Neuron (in vitro differentiated cells): ENCODE data around the gene CP.

Experiments used
- H2AFZ ChIP-seq: one replicate; pipeline ENCODE4 v1.6.1; 2013; ENCODE audit warnings: low read depth, mild to moderate bottlenecking, inconsistent platforms, low read length, moderate library complexity
- H3K27me3 ChIP-seq: one replicate; pipeline ENCODE4 v1.6.1; 2013; ENCODE audit warnings: low read length; ENCODE audit not compliant: insufficient read depth
- H3K36me3 ChIP-seq: one replicate; pipeline ENCODE4 v1.6.1; 2013; ENCODE audit warnings: low read length; ENCODE audit not compliant: insufficient read depth
- H3K4me1 ChIP-seq: one replicate; pipeline ENCODE4 v1.6.1; 2013; ENCODE audit warnings: low read length; ENCODE audit not compliant: insufficient read depth
- H3K4me3 ChIP-seq: 2 replicates; pipeline ENCODE4 v1.5.1; 2013; ENCODE audit warnings: mild to moderate bottlenecking, low read length, moderate library complexity
- H3K9me3 ChIP-seq: one replicate; pipeline ENCODE4 v1.6.1; 2013; ENCODE audit warnings: low read length

CP gene

GRCh38 chr3:149195221-149195620 lies 26.4 kb downstream of the CP start:
- H3K9me3 ChIP-seq, result peaks cover 2% of the 10 kb centered on the region
- H3K36me3 ChIP-seq, result no peaks in the 10 kb centered on the region
- H3K27me3 ChIP-seq, result no peaks in the 10 kb centered on the region
- H2AFZ ChIP-seq, result no peak overlapping the region
- peaks cover 9% of the 10 kb centered on the region for H3K4me1 ChIP-seq
- no peak overlapping the region for H3K4me3 ChIP-seq

DNA sequence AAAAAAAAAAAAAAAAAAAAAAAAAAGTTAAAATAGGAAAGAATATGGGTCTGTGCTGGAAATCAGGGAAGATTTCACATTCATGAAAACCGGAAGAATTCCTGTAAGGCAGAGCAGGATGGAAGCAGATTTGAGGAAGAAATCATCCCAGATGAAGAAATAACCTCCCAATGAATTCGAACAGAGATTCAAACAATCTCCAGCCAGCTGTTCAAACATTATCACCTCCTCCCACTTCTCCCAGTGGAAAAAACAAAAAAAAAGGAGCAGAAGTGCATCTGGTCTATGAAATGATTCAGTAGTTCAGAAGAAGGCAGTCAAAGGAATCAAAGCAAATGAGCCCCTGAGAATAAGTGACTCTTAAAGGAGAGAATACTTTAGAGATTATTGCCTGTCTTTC lies 33.1 kb downstream of the CP start:
- Histone ChIP-seq H3K4me3 (no peak overlapping the region), H2AFZ (no peak overlapping the region), H3K4me1 (peaks cover 37% of the 10 kb centered on the region), H3K27me3 (no peaks in the 10 kb centered on the region), H3K36me3 (no peaks in the 10 kb centered on the region), H3K9me3 (no peaks in the 10 kb centered on the region)

GRCh38 chr3:149186721-149187120 lies 34.9 kb downstream of the CP start:
- H3K4me1 ChIP-seq, result peaks cover 37% of the 10 kb centered on the region
- H3K36me3 ChIP-seq, result no peaks in the 10 kb centered on the region
- H3K27me3 ChIP-seq, result no peaks in the 10 kb centered on the region
- no peaks in the 10 kb centered on the region for H3K9me3 ChIP-seq
- H3K4me3 ChIP-seq, result peak overlapping the region; percentile 37
- H2AFZ ChIP-seq, result no peak overlapping the region

- Histone ChIP-seq H3K36me3 (no peaks in the 10 kb centered on the region), H3K9me3 (no peaks in the 10 kb centered on the region), H3K27me3 (no peaks in the 10 kb centered on the region), H3K4me1 (peaks cover 37% of the 10 kb centered on the region), H3K4me3 (peak overlapping the region; percentile 37), H2AFZ (no peak overlapping the region)
Observed at GRCh38 chr3:149186219-149186618, 35.4 kb downstream of the CP start.

DNA sequence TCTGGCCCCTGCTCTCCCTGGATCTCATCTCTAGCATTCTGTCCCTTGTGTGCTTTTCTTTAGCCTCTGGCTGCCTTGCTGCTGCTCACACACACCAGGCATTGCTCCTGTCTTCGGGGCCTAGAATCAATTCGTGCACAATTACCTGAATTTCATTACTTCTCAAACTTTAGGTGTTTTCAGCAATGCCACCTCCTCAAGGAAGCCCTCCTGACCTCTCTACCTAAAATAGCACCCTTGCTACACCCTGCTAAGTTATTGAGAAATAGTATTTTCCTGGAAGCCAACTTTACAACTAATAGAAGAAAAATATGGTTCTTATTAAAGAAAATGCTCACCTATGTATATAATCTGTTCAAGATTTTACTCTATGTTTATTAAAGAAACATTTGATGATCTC lies 40.4 kb downstream of the CP start:
- H3K9me3 ChIP-seq, result peaks cover 8% of the 10 kb centered on the region
- no peak overlapping the region for H3K4me3 ChIP-seq
- H3K4me1 ChIP-seq, result peaks cover 14% of the 10 kb centered on the region
- H3K27me3 ChIP-seq, result no peaks in the 10 kb centered on the region
- no peak overlapping the region for H2AFZ ChIP-seq
- peaks cover 12% of the 10 kb centered on the region for H3K36me3 ChIP-seq

DNA sequence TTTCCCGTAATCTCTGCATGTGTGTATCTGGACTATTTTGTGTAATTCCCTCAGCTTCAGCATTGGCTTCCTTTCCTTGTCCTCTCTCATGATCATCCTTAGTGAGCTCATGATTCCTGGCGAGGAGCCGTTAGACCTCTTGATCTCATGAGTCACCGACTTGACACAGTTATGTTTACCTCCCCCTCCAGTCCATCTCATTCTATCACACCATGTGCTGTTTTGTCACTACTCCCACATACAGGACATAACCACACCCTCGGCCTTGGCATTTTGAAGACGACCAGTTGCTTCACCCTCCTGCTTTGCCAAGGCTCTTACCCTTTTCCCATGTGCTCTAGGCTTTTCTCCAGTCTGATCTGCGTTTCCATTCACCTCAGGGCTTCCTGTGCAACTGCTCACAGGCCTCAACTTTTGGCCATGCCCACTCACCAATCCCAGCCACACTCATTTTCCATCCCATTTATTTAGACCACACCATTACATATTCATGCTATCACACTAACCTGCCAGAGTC lies 41.5 kb downstream of the CP start:
- Histone ChIP-seq H2AFZ (no peak overlapping the region), H3K4me3 (no peak overlapping the region), H3K36me3 (peaks cover 12% of the 10 kb centered on the region)

DNA sequence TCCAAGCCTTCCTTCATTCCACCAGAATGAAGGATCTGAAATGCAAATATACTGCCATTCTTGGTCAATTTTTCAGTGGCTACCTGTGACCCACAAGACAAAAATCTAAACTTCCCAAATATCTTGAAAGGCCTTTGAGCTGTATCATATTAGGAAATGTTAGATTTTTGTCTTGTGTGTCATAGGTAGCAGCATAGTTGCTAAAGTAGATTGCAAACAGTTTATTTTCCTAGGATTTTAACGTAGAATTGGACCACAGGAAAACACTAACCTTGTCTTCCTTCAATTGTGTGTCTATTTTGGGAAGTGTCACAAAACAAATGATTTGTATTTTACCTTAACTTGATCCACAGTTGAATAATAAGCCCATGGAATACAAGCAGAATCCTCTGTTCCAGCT lies 42.4 kb downstream of the CP start:
- H3K36me3 ChIP-seq, result peaks cover 16% of the 10 kb centered on the region
- no peaks in the 10 kb centered on the region for H3K4me1 ChIP-seq
- no peaks in the 10 kb centered on the region for H3K27me3 ChIP-seq
- no peak overlapping the region for H2AFZ ChIP-seq
- no peak overlapping the region for H3K4me3 ChIP-seq
- H3K9me3 ChIP-seq, result peaks cover 8% of the 10 kb centered on the region

More for the DNA sequence above, 41.5 kb downstream of the CP start:
- Histone ChIP-seq H3K4me1 (peaks cover 4% of the 10 kb centered on the region), H3K27me3 (no peaks in the 10 kb centered on the region), H3K9me3 (peaks cover 8% of the 10 kb centered on the region)

GRCh38 chr3:149177122-149177521 lies 44.5 kb downstream of the CP start:
- Histone ChIP-seq H3K27me3 (no peaks in the 10 kb centered on the region), H3K36me3 (peaks cover 26% of the 10 kb centered on the region), H3K4me1 (no peaks in the 10 kb centered on the region), H3K4me3 (no peak overlapping the region), H3K9me3 (peaks cover 8% of the 10 kb centered on the region), H2AFZ (no peak overlapping the region)

DNA sequence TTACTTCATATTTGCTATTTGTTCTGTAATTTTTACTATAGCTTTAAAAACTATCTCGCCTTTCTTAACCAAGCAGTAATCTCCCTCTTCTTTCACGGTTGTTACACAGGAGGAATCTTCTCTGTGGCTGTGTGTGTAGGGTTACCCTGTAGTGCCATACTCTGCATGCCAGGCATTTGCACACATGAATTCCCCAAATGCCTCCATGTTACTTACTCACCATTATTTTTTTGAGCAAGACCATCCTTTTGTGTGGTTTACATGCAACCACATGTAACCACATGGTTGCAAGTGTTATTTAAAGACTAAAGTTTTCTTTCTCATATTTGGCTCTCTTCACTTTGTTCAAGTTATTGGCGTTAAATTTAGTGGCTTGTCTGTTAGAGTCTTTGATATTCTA lies 46.7 kb downstream of the CP start:
- peaks cover 8% of the 10 kb centered on the region for H3K9me3 ChIP-seq
- H2AFZ ChIP-seq, result no peak overlapping the region
- H3K36me3 ChIP-seq, result peaks cover 40% of the 10 kb centered on the region
- no peaks in the 10 kb centered on the region for H3K4me1 ChIP-seq
- H3K27me3 ChIP-seq, result no peaks in the 10 kb centered on the region
- no peak overlapping the region for H3K4me3 ChIP-seq

DNA sequence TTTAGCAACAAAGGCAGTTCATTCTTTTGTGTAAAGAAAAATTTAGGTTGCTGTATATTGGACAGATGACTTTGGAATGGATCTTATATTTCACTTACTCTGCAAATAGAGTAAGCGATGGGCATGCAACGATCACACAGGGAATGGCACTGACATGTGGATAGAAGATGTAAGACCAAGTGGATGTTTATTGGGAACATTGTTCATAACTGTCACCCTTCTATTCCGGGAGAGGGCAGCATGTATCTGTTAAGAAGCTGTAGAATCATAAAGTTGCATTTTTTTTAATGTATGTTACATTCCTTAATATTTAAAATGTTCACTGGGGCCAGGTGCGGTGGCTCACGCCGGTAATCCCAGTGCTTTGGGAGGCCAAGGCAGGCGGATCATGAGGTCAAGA lies 51.0 kb downstream of the CP start:
- Histone ChIP-seq H2AFZ (no peak overlapping the region), H3K36me3 (peaks cover 55% of the 10 kb centered on the region), H3K9me3 (no peaks in the 10 kb centered on the region), H3K27me3 (no peaks in the 10 kb centered on the region), H3K4me3 (no peak overlapping the region), H3K4me1 (no peaks in the 10 kb centered on the region)

DNA sequence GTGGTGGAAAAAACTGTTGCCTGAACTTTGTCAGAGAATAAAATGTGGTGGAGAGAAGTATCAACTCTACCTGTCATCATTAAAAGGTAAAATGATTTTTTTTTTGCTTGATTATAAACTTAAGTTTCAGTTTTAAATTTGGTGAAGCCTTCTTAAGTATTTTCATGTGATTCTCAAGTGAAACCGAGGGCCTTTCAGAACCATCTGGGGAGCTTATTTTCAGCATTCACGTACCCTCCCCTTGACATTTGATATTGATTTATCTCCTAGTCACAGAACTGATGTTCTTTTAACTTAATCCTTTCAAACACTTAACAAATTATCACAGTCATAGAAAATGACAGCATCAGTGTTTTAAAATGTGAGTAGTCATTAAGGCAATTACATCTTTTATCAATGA lies 53.7 kb downstream of the CP start:
- H3K9me3 ChIP-seq, result no peaks in the 10 kb centered on the region
- peaks cover 64% of the 10 kb centered on the region for H3K36me3 ChIP-seq
- H3K27me3 ChIP-seq, result no peaks in the 10 kb centered on the region
- H3K4me1 ChIP-seq, result no peaks in the 10 kb centered on the region
- no peak overlapping the region for H3K4me3 ChIP-seq
- H2AFZ ChIP-seq, result no peak overlapping the region

DNA sequence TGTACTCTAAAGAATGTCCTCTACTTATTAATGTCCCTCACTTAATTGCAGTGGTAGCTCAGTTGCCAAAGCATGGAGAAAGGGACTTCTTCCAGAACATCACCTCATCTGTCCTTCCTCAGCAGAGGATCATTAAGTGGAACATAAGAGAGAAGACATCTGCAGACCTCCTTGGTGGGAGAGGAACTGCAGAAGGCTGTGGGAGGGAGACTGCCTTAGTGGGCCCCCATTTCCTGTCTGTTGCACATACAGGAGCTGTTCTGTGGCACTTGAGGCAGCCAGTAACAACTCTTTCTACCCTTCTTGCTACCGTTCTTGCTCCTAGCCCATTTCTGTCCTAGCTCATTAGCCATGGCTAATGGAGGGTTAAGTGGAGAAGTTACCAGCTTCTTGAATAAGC lies 58.6 kb downstream of the CP start:
- H3K36me3 ChIP-seq, result peaks cover 62% of the 10 kb centered on the region
- no peak overlapping the region for H2AFZ ChIP-seq

GRCh38 chr3:149162007-149162406 lies 59.6 kb downstream of the CP start:
- Histone ChIP-seq H2AFZ (no peak overlapping the region), H3K36me3 (peaks cover 60% of the 10 kb centered on the region), H3K9me3 (no peaks in the 10 kb centered on the region), H3K4me1 (no peaks in the 10 kb centered on the region), H3K27me3 (no peaks in the 10 kb centered on the region), H3K4me3 (no peak overlapping the region)

More for the DNA sequence above, 58.6 kb downstream of the CP start:
- no peaks in the 10 kb centered on the region for H3K9me3 ChIP-seq
- H3K27me3 ChIP-seq, result no peaks in the 10 kb centered on the region
- no peak overlapping the region for H3K4me3 ChIP-seq
- H3K4me1 ChIP-seq, result no peaks in the 10 kb centered on the region

- Histone ChIP-seq H3K4me1 (no peaks in the 10 kb centered on the region), H3K36me3 (peaks cover 66% of the 10 kb centered on the region), H2AFZ (no peak overlapping the region), H3K27me3 (no peaks in the 10 kb centered on the region), H3K4me3 (no peak overlapping the region), H3K9me3 (no peaks in the 10 kb centered on the region)
Observed at GRCh38 chr3:149160754-149161300, 60.8 kb downstream of the CP start.
